ENCODE measurements around the gene NUPR1.
"Not testable (repeated sequence)": the region's sequence is repeated elsewhere in the genome, so short reads cannot be mapped to it uniquely, and the experiment has no call there.

Gene NUPR1

GRCh38 chr16:28538733-28539596, at the start of gene NUPR1:
NUPR1 (minus strand) TSS chr16:28538974; CDS start chr16:28538907, 67 bp downstream.
- DNase-seq (ENCODE audit: low read depth in 4 of 4, low spot score in 1 of 4): no peak

DNA sequence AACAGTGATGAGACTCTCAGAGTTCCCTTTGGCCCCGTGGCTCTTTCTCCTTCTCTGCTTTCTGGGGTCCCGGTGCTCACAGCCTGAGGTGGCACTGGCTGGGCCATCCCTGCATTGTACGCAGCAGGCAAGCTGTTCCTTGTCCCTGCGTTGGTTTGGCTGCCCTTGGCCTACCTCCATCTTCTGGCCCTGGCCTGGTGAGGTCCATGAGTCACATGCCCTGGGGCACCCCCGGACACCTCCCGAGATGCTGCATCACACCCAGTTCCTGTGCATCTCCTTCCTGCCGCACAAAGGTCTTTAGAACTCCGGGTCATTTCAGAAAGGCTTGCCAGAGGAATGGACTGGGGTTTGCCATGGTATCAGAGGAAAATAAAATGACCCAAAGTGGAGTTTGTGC, 48.6 kb upstream of the NUPR1 start:
- DNase-seq (ENCODE audit: low read depth in 4 of 4, low spot score in 1 of 4): no peak

- DNase-seq (ENCODE audit: low read depth in 4 of 4, low spot score in 1 of 4): no peak
These were observed 47.7 kb upstream of the NUPR1 start for GRCh38 chr16:28586466-28586865.

DNA sequence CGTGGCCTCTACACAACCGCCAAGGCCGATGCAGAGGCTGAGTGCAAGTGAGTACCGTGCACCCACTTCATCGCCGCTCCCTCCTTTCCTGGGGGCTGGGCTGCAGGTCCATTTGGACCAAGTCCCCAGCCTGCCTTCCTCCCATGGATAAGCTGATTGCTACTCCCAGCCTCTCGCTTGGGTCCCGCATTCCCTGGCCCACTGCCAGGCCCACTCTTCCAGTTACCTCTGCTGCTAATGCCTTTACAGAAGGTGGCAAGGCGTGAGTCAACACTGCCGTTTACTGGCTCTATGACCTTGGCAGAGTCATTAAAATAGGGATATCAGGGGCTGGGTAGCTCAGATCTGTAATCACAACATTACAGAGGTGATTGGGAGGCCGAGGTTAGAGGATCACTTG, 46.9 kb upstream of the NUPR1 start:
- no peak for DNase-seq (ENCODE audit: low read depth in 4 of 4, low spot score in 1 of 4)

GRCh38 chr16:28580726-28581315, 42.0 kb upstream of the NUPR1 start:
- no peak for DNase-seq (ENCODE audit: low read depth in 4 of 4, low spot score in 1 of 4)

DNA sequence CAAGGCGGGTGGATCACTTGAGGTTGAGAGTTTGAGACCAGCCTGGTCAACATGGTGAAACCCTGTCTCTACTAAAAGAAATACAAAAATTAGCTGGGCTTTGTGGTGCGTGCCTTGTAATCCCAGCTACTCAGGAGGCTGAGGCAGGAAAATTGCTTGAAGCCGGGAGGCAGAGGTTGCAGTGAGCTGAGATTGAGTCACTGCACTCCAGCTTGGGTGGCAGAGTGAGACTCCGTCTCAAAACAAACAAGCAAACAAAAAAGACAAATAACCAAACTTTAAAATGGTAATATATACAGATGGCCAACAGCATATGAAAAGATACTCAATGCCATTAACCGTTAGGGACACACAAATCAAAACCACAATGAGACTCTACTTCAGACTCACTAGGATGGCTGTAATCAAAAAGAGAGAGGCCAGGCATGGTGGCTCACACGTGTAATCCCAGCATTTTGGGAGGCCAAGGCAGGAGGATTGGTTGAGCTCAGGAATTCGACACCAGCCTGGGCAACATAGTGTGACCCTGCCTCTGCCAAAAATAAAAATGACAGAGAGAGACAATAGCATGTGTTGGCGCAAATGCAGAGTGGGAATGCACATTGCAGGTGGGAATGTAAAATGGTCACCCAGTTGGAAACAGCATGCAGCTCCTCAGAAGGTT, 36.8 kb upstream of the NUPR1 start:
- DNase-seq (ENCODE audit: low read depth in 4 of 4, low spot score in 1 of 4): no peak

DNA sequence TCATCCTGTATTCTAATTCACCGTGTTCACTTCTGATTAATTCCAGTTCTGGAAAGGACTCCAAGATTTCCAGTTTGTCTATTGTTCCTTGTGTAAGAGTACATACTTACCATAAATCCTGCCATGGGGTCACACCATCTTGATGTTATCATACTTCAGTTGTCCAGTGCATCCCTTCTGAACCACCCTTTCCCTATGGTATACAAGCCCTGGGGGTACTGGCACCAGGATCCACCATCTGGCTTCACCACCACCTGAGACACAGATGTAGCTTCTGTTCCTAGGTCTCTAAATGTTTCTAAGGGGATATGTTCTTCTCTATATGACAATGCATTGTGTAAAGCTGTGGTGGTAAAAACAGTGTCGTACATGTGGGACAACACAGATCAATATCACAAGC, 36.2 kb upstream of the NUPR1 start:
- DNase-seq (ENCODE audit: low read depth in 4 of 4, low spot score in 1 of 4): no peak

- DNase-seq (ENCODE audit: low read depth in 4 of 4, low spot score in 1 of 4): no peak
These were observed 35.3 kb upstream of the NUPR1 start for GRCh38 chr16:28573738-28574718.

DNA sequence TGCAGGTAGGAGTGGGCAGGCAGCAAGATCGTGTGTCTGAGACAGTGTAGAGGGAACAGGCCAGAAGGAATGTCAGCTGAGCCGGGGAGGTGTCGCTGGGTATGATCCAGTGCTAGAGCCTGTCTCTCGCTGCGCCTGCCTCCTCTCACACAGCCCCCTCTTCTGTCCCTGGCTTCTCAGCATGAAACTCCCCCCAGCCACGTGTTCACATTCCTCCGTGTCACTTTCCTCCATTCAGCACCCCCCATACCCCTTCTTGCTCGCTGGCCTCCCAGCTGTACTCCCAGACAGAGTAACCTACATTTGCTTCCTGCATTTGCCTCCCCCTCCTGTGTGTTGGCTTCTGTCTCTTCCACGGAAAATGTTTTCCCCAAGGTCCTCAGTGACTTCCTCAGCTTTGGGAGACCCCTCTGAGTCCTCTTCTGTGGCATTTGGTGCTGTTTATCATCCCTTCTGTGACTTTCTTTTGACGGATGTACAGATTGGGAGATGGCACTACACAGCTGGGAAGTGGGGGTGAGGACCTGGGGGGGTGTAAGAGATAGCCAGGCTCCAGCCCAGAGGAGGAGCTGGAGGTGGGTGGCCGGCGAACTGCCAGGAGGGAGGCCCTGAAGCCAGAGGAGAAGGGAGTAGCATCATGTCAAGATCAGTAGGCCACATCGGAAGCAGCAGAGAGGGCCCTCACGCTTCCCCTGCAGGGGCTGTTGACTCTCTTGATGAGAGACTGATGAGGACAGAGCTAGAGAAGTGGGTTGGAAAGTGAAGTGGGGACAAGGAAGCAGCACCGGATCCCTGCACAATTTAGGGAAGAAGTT, 34.1 kb upstream of the NUPR1 start:
- DNase-seq (ENCODE audit: low read depth in 4 of 4, low spot score in 1 of 4): no peak

- no peak for DNase-seq (ENCODE audit: low read depth in 4 of 4, low spot score in 1 of 4)
These were observed 31.4 kb upstream of the NUPR1 start for GRCh38 chr16:28569968-28570752.

DNA sequence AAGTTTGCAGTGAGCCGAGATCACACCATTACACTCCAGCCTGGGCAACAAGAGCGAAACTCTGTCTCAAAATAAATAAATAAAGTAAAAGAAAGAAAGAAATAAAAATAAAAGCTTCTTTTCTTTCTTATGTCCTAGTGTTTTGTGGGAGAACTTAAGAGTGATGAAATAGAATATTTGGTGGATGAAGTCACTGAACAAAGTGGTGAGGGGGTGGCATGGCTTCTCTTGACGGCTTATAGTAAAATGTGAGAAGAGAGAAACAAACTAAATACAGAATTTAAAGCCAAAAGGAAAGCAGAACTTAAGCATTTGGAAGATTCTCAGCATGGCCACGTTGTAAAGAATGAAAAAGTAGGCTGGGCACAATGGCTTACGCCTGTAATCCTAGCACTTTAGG, 30.2 kb upstream of the NUPR1 start:
- DNase-seq (ENCODE audit: low read depth in 4 of 4, low spot score in 1 of 4): no peak

GRCh38 chr16:28567292-28567691, 28.5 kb upstream of the NUPR1 start:
- no peak for DNase-seq (ENCODE audit: low read depth in 4 of 4, low spot score in 1 of 4)

GRCh38 chr16:28566233-28566925, 27.6 kb upstream of the NUPR1 start:
- DNase-seq (ENCODE audit: low read depth in 4 of 4, low spot score in 1 of 4): not testable (repeated sequence)

DNA sequence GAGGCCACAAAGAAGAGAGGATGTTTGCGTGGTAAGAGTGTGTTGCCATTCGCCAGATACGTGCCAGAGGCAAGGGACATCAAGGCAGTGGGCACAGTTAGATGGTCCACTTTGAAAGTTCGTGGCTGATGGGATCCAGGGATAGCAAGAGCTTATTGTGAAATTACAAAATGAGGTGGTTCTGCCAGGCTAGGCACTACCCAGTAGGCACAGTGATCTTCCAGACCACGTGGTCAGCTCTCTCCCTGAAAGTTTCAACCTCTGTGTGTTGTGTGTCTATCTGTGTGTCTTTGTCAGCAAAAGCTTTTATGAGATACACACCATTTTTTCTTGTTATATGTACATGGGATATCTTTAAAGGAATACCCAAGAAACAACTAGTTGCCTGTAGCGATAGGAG, 24.4 kb upstream of the NUPR1 start:
- DNase-seq (ENCODE audit: low read depth in 4 of 4, low spot score in 1 of 4): no peak

DNA sequence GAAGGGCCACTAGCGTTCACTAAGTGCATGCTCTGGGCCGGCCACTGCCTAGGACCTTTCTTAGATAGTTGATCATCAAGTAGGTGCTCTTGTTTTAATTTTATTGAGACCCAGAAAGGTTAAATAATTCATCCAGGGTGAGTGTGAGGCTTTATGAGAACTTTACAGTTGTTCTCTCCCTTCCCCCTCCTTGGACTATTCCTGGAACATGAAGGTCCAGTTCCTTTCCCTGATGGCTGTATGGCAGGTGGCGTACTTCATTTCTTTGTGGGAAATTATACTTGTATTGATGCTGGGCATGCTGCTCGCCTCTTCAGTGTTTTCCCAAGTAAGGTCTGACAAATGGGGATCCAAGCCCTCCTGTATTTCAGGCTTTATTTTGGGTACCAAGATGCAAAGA, 23.4 kb upstream of the NUPR1 start:
- DNase-seq (ENCODE audit: low read depth in 4 of 4, low spot score in 1 of 4): no peak

DNA sequence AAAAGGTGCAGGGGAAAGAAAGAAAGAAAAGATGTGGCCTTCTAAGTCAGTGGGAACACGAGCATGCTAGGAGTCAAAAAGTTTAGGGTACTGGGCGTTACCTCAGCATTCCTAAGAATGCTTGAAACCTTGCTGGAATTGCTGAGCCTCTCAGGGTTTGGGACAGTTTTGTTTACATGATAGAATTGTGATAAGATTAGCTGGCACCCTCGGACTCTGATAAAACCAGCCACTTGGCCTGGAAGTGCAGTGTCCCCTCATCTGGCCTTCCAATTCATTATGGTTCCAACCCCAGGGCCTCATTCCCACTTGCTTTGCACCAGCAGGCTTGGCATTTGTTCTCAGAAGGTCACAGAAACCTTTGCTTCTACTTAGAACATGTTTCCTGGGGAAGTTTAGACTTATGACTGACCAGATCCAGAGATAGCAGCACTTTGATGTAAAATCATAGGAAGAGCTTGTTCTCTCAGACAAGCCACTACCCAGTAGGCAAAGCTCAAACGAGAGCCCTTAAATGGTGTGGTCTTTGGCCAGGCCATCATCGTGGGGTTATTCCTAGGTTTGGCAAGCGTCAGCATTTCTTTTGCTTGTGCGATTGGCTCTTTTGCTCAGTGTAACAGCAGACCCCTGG, 22.9 kb upstream of the NUPR1 start:
- DNase-seq (ENCODE audit: low read depth in 4 of 4, low spot score in 1 of 4): no peak

DNA sequence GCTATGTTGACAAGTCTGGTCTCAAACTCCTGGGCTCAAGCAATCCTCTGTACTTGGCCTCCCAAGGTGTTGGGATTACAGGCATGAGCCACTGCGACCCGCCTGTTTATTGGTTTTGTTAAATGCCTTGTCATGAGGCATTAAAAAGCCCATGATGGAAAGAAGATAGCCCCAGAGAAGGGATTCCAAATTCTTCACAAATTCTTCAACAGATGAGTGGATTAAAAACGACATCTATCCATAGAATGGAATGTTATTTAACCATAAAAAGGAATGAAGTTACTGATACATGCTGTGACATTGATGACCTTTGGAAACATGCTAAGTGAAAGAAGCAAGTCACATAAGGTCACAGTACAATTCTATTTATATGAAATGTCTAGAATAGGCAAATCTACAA, 19.7 kb upstream of the NUPR1 start:
- no peak for DNase-seq (ENCODE audit: low read depth in 4 of 4, low spot score in 1 of 4)

GRCh38 chr16:28556914-28557320, 18.1 kb upstream of the NUPR1 start:
- DNase-seq (ENCODE audit: low read depth in 4 of 4, low spot score in 1 of 4): no peak
